Measurements from ENCODE around the gene HDAC4. TPM values are rescaled to one million over a fixed set of nuclear protein-coding genes. Genes with fewer than 3 reads are reported as not detected.

The HDAC4 gene
- total and polyA plus RNA-seq, 2 of the 8 experiments (the other 6 are each of a cell fraction or from before 2014, with no cell fraction given), result 15.4 to 31.5 TPM

DNA sequence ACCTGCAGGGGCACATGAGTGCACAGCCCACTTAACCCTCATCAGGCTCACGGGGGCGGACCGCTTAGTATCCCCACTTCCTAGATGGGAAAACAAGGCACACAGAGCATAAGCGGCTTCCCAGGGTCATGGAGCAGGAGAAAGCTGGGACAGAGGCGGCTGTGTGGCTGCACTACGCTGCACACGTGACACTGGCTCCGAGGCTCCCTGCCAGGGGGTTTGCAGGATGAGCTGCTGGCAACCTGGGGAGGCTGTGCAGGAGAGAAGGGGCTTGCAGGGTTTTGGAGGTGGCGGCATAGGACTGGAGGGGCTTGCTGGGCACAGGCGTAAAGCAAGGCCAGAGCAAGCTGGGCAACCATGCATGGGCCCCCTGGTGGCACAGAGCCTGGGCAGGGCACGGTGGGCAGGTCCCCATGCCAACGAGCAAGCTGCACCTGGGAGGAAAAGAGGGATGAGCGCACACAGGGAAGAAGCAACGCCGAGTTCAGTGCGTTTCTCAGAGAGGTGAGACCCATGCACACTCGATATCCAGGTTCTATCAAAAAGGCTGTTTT, 268.6 kb downstream of the HDAC4 start:
- Histone ChIP-seq H3K23me2 (ENCODE audit: low read depth, low read length) (no peaks in the 10 kb centered on the region), H3K27ac (ENCODE audit: low read depth, low read length) (no peak overlapping the region), H3K79me1 (ENCODE audit: low read depth, low read length) (no peaks in the 10 kb centered on the region; the same call in 1 of the 2 replicates), H4K5ac (ENCODE audit: insufficient read length, low read depth, low read length) (no peak overlapping the region), H3K18ac (ENCODE audit: extremely low read depth, low read length) (no peak overlapping the region), H2BK20ac (ENCODE audit: low read length) (no peak overlapping the region), H3K14ac (ENCODE audit: insufficient read length) (no peak overlapping the region), H2BK15ac (ENCODE audit: low read length) (no peak overlapping the region), H3K4me1 (replicated peaks in 1 of 4; ENCODE audit: control insufficient read depth in 3 of 4, insufficient read depth in 4 of 4, low read length in 3 of 4) (no peaks in the 10 kb centered on the region), H3K23ac (ENCODE audit: insufficient read length) (no peak overlapping the region), H3K56ac (replicated peaks; ENCODE audit: insufficient read length, low read depth, low read length) (no peak overlapping the region), H2BK5ac (ENCODE audit: low read depth, low read length) (no peak overlapping the region), H4K20me1 (replicated peaks in 1 of 2; ENCODE audit: control insufficient read depth in 1 of 2, insufficient read depth in 2 of 2, low read length in 2 of 2) (peaks cover 2 to 6% of the 10 kb centered on the region in 2 experiments), H2AFZ (ENCODE audit: low read length) (no peak overlapping the region), H3K4me3 (ENCODE audit: extremely low read depth in 1 of 4, insufficient read depth in 2 of 4, low read depth in 3 of 4, low read length in 4 of 4) (no peak overlapping the region), H2BK120ac (replicated peaks; ENCODE audit: low read depth, low read length) (no peak overlapping the region), H3K79me2 (ENCODE audit: control insufficient read depth in 1 of 2, insufficient read depth in 2 of 2, low read length in 2 of 2) (no peaks in the 10 kb centered on the region), H3K27me3 (replicated peaks in 1 of 4; ENCODE audit: control insufficient read depth in 3 of 4, extremely low read depth in 1 of 4, insufficient read depth in 3 of 4, low read length in 3 of 4) (no peaks in the 10 kb centered on the region), H3K4ac (replicated peaks; ENCODE audit: insufficient read length, low read depth, low read length) (no peak overlapping the region), H2AK5ac (ENCODE audit: low read depth, low read length) (no peak overlapping the region), H3K9ac (replicated peaks in 1 of 4; ENCODE audit: extremely low read depth in 1 of 4, low read depth in 3 of 4, low read length in 3 of 4) (no peak overlapping the region), H4K91ac (replicated peaks; ENCODE audit: insufficient read length, low read length) (no peak overlapping the region), H3K36me3 (ENCODE audit: control insufficient read depth in 2 of 4, insufficient read depth in 4 of 4, low read length in 3 of 4) (peaks cover 2 to 11% (median 8%) of the 10 kb centered on the region in 4 experiments; a peak in 6 of 8 replicates), H2BK12ac (ENCODE audit: low read depth, low read length) (no peak overlapping the region), H3K9me3 (ENCODE audit: insufficient read depth in 2 of 2, low read depth in 1 of 2, low read length in 1 of 2) (no peaks in the 10 kb centered on the region; a peak in 1 of 4 replicates), H3K4me2 (ENCODE audit: insufficient read depth in 1 of 2, low read depth in 2 of 2, low read length in 2 of 2) (no peak overlapping the region), H4K8ac (ENCODE audit: extremely low read depth, insufficient read depth, low read length) (peak overlapping the region; percentile 35; the same call in 1 of the 2 replicates)
- WGBS, 2 experiments (ENCODE audit: extremely low coverage in 1 of 2, insufficient coverage in 1 of 2, insufficient read length in 1 of 2, insufficient replicate concordance in 2 of 2, low coverage in 1 of 2, low lambda C conversion rate in 2 of 2, missing lambda C conversion rate in 1 of 2), result 94% methylated on average over 17 of the region's 17 CpGs; no CpG with 5 or more reads in 1 of the 2 experiments
- ChIA-PET POLR2A (ENCODE audit: partially characterized antibody) (no interaction called here), CTCF (ENCODE audit: partially characterized antibody) (interaction anchor here (0.9 to 2.2 kb wide), 5 partner anchors 10 to 71 kb away, joined by 3 to 8 read pairs (median 5); no protein-coding TSS in a partner anchor)
- DNase-seq (ENCODE audit: low read depth in 1 of 2, low spot score in 2 of 2) (no peak), FAIRE-seq (no peak)
- TF ChIP-seq BACH1 (IDR thresholded peaks at IDR 0.05; ENCODE audit: low read length), result no peak
- TF ChIP-seq CEBPB (IDR thresholded peaks at IDR 0.05; ENCODE audit: low read depth, low read length), result no peak
- no peak for TF ChIP-seq SRF (IDR thresholded peaks at IDR 0.05; ENCODE audit: low read depth, low read length)
- no peak for TF ChIP-seq KDM5A (IDR thresholded peaks at IDR 0.05; ENCODE audit: low read length)

Data from H1 (cell line).